AML-193 (cell line): ENCODE measurements around the gene AGPS.
A peak's percentile ranks its signal among the peaks of the same experiment; 100 is the strongest.
"Not testable (repeated sequence)": the region's sequence is repeated elsewhere in the genome, so short reads cannot be mapped to it uniquely, and the experiment has no call there.

Experiments used
- DNase-seq, 2 experiments: peaks; one replicate each; lab custom pipeline; 2025; lab: John Stamatoyannopoulos, UW

AGPS gene

GRCh38 chr2:177385151-177385550 is 7.4 kb upstream of the AGPS start:
- DNase-seq: no peak

GRCh38 chr2:177391822-177392372 is 676 bp upstream of the AGPS start:
- no peak for DNase-seq

GRCh38 chr2:177393203-177393755 is 706 bp downstream of the AGPS start:
- no peak for DNase-seq

GRCh38 chr2:177393824-177394593 is 1.4 kb downstream of the AGPS start:
- DNase-seq: no peak

GRCh38 chr2:177394594-177394973 is 2.0 kb downstream of the AGPS start:
- DNase-seq: peak; percentile 32 to 49

- peak; percentile 42 to 43 for DNase-seq
These were observed 2.9 kb downstream of the AGPS start for GRCh38 chr2:177395351-177396065.

- DNase-seq: no peak
These were observed 4.3 kb downstream of the AGPS start for GRCh38 chr2:177396703-177397460.

- DNase-seq: no peak
These were observed 5.1 kb downstream of the AGPS start for GRCh38 chr2:177397481-177398289.

GRCh38 chr2:177398290-177398683 is 5.7 kb downstream of the AGPS start:
- DNase-seq: peak in 1 of 2 experiments; percentile 16

GRCh38 chr2:177398791-177399190 is 6.2 kb downstream of the AGPS start:
- no peak for DNase-seq

- DNase-seq: no peak
These were observed 6.8 kb downstream of the AGPS start for GRCh38 chr2:177399376-177399775.

- no peak for DNase-seq
These were observed 7.9 kb downstream of the AGPS start for GRCh38 chr2:177400337-177400923.

GRCh38 chr2:177402096-177402495 is 9.5 kb downstream of the AGPS start:
- DNase-seq: no peak

GRCh38 chr2:177403838-177404237 is 11.3 kb downstream of the AGPS start:
- no peak for DNase-seq

- no peak for DNase-seq
These were observed 11.7 kb downstream of the AGPS start for GRCh38 chr2:177404243-177404642.

GRCh38 chr2:177405029-177405692 is 12.6 kb downstream of the AGPS start:
- DNase-seq: no peak

GRCh38 chr2:177406182-177406581 is 13.6 kb downstream of the AGPS start:
- DNase-seq: no peak

GRCh38 chr2:177407031-177407430 is 14.5 kb downstream of the AGPS start:
- DNase-seq: no peak

GRCh38 chr2:177410629-177411028 is 18.1 kb downstream of the AGPS start:
- not testable (repeated sequence) for DNase-seq

- no peak for DNase-seq
These were observed 21.1 kb downstream of the AGPS start for GRCh38 chr2:177413703-177414102.
